ENCODE data around the gene HSD17B3.

- TF ChIP-seq CREB5 (CRISPR knock-in tag; IDR thresholded peaks at IDR 0.05; ENCODE audit: low read depth) (no peak), ZNF70 (CRISPR knock-in tag; IDR thresholded peaks at IDR 0.05) (no peak), ISL1 (CRISPR knock-in tag; IDR thresholded peaks at IDR 0.05) (no peak), ZFP3 (CRISPR knock-in tag; IDR thresholded peaks at IDR 0.05) (no peak)
These were observed 116.3 kb downstream of the HSD17B3 start for GRCh38 chr9:96185518-96186156.
